ENCODE measurements around the gene POGZ.
A peak's percentile ranks its signal among the peaks of the same experiment; 100 is the strongest.

Gene POGZ

GRCh38 chr1:151495316-151495715 is 36.0 kb upstream of the POGZ start:
- peaks cover 18% of the 10 kb centered on the region for H3K27me3 ChIP-seq (replicated peaks; ENCODE audit: control insufficient read depth, insufficient read depth, low read length)
- no peak overlapping the region for H3K9ac ChIP-seq (ENCODE audit: low read length)
- H3K4me3 ChIP-seq (ENCODE audit: low read length): no peak overlapping the region
- peaks cover 13% of the 10 kb centered on the region for H3K4me1 ChIP-seq (ENCODE audit: control insufficient read depth, insufficient read depth, low read length)
- no peaks in the 10 kb centered on the region for H3K36me3 ChIP-seq (ENCODE audit: control insufficient read depth, insufficient read depth, low read length, severe bottlenecking)
- no peaks in the 10 kb centered on the region for H3K9me3 ChIP-seq (ENCODE audit: control insufficient read depth, low read length)
- DNase-seq (ENCODE audit: low read depth): no peak

- H3K4me1 ChIP-seq (ENCODE audit: control insufficient read depth, insufficient read depth, low read length): peaks cover 13% of the 10 kb centered on the region
- H3K4me3 ChIP-seq (ENCODE audit: low read length): no peak overlapping the region
- H3K27me3 ChIP-seq (replicated peaks; ENCODE audit: control insufficient read depth, insufficient read depth, low read length): peaks cover 13% of the 10 kb centered on the region
- H3K9me3 ChIP-seq (ENCODE audit: control insufficient read depth, low read length): no peaks in the 10 kb centered on the region
- no peak overlapping the region for H3K9ac ChIP-seq (ENCODE audit: low read length)
- peak; percentile 52 for DNase-seq (ENCODE audit: low read depth)
- no peaks in the 10 kb centered on the region for H3K36me3 ChIP-seq (ENCODE audit: control insufficient read depth, insufficient read depth, low read length, severe bottlenecking)
Observed at GRCh38 chr1:151494741-151495281, 35.5 kb upstream of the POGZ start.

GRCh38 chr1:151493042-151493441 is 33.7 kb upstream of the POGZ start:
- Histone ChIP-seq H3K27me3 (replicated peaks; ENCODE audit: control insufficient read depth, insufficient read depth, low read length) (peaks cover 14% of the 10 kb centered on the region), H3K36me3 (ENCODE audit: control insufficient read depth, insufficient read depth, low read length, severe bottlenecking) (no peaks in the 10 kb centered on the region), H3K4me1 (ENCODE audit: control insufficient read depth, insufficient read depth, low read length) (peaks cover 13% of the 10 kb centered on the region), H3K4me3 (ENCODE audit: low read length) (no peak overlapping the region), H3K9me3 (ENCODE audit: control insufficient read depth, low read length) (no peaks in the 10 kb centered on the region), H3K9ac (ENCODE audit: low read length) (no peak overlapping the region)
- no peak for DNase-seq (ENCODE audit: low read depth)

GRCh38 chr1:151492120-151492519 is 32.8 kb upstream of the POGZ start:
- no peak overlapping the region for H3K9ac ChIP-seq (ENCODE audit: low read length)
- H3K4me1 ChIP-seq (ENCODE audit: control insufficient read depth, insufficient read depth, low read length): peaks cover 13% of the 10 kb centered on the region
- H3K4me3 ChIP-seq (ENCODE audit: low read length): no peak overlapping the region
- no peaks in the 10 kb centered on the region for H3K9me3 ChIP-seq (ENCODE audit: control insufficient read depth, low read length)
- H3K36me3 ChIP-seq (ENCODE audit: control insufficient read depth, insufficient read depth, low read length, severe bottlenecking): no peaks in the 10 kb centered on the region
- no peak for DNase-seq (ENCODE audit: low read depth)
- H3K27me3 ChIP-seq (replicated peaks; ENCODE audit: control insufficient read depth, insufficient read depth, low read length): peaks cover 14% of the 10 kb centered on the region

GRCh38 chr1:151491641-151492040 is 32.3 kb upstream of the POGZ start:
- Histone ChIP-seq H3K9ac (ENCODE audit: low read length) (no peak overlapping the region), H3K9me3 (ENCODE audit: control insufficient read depth, low read length) (no peaks in the 10 kb centered on the region)
- no peak for DNase-seq (ENCODE audit: low read depth)

GRCh38 chr1:151486557-151486956 is 27.3 kb upstream of the POGZ start:
- Histone ChIP-seq H3K27me3 (replicated peaks; ENCODE audit: control insufficient read depth, insufficient read depth, low read length) (peaks cover 9% of the 10 kb centered on the region), H3K4me1 (ENCODE audit: control insufficient read depth, insufficient read depth, low read length) (no peaks in the 10 kb centered on the region), H3K9me3 (ENCODE audit: control insufficient read depth, low read length) (peaks cover 8% of the 10 kb centered on the region), H3K4me3 (ENCODE audit: low read length) (no peak overlapping the region), H3K9ac (ENCODE audit: low read length) (no peak overlapping the region), H3K36me3 (ENCODE audit: control insufficient read depth, insufficient read depth, low read length, severe bottlenecking) (no peaks in the 10 kb centered on the region)
- DNase-seq (ENCODE audit: low read depth): no peak

More at GRCh38 chr1:151491641-151492040, 32.3 kb upstream of the POGZ start:
- Histone ChIP-seq H3K4me1 (ENCODE audit: control insufficient read depth, insufficient read depth, low read length) (peaks cover 13% of the 10 kb centered on the region), H3K27me3 (replicated peaks; ENCODE audit: control insufficient read depth, insufficient read depth, low read length) (peaks cover 14% of the 10 kb centered on the region), H3K4me3 (ENCODE audit: low read length) (no peak overlapping the region), H3K36me3 (ENCODE audit: control insufficient read depth, insufficient read depth, low read length, severe bottlenecking) (no peaks in the 10 kb centered on the region)

GRCh38 chr1:151485685-151486255 is 26.5 kb upstream of the POGZ start:
- DNase-seq (ENCODE audit: low read depth): no peak
- Histone ChIP-seq H3K9me3 (ENCODE audit: control insufficient read depth, low read length) (peaks cover 8% of the 10 kb centered on the region), H3K27me3 (replicated peaks; ENCODE audit: control insufficient read depth, insufficient read depth, low read length) (peaks cover 9% of the 10 kb centered on the region), H3K36me3 (ENCODE audit: control insufficient read depth, insufficient read depth, low read length, severe bottlenecking) (no peaks in the 10 kb centered on the region), H3K4me3 (ENCODE audit: low read length) (no peak overlapping the region), H3K9ac (ENCODE audit: low read length) (no peak overlapping the region), H3K4me1 (ENCODE audit: control insufficient read depth, insufficient read depth, low read length) (no peaks in the 10 kb centered on the region)

GRCh38 chr1:151482017-151482416 is 22.7 kb upstream of the POGZ start:
- no peak overlapping the region for H3K9ac ChIP-seq (ENCODE audit: low read length)
- peaks cover 8% of the 10 kb centered on the region for H3K9me3 ChIP-seq (ENCODE audit: control insufficient read depth, low read length)
- no peak for DNase-seq (ENCODE audit: low read depth)
- H3K4me3 ChIP-seq (ENCODE audit: low read length): no peak overlapping the region
- H3K27me3 ChIP-seq (replicated peaks; ENCODE audit: control insufficient read depth, insufficient read depth, low read length): no peaks in the 10 kb centered on the region
- no peaks in the 10 kb centered on the region for H3K4me1 ChIP-seq (ENCODE audit: control insufficient read depth, insufficient read depth, low read length)
- H3K36me3 ChIP-seq (ENCODE audit: control insufficient read depth, insufficient read depth, low read length, severe bottlenecking): no peaks in the 10 kb centered on the region

GRCh38 chr1:151479462-151479861 is 20.2 kb upstream of the POGZ start:
- H3K4me3 ChIP-seq (ENCODE audit: low read length): no peak overlapping the region
- H3K9ac ChIP-seq (ENCODE audit: low read length): no peak overlapping the region
- H3K36me3 ChIP-seq (ENCODE audit: control insufficient read depth, insufficient read depth, low read length, severe bottlenecking): no peaks in the 10 kb centered on the region
- H3K27me3 ChIP-seq (replicated peaks; ENCODE audit: control insufficient read depth, insufficient read depth, low read length): no peaks in the 10 kb centered on the region
- H3K9me3 ChIP-seq (ENCODE audit: control insufficient read depth, low read length): peaks cover 8% of the 10 kb centered on the region
- no peak for DNase-seq (ENCODE audit: low read depth)
- H3K4me1 ChIP-seq (ENCODE audit: control insufficient read depth, insufficient read depth, low read length): no peaks in the 10 kb centered on the region

- Histone ChIP-seq H3K9me3 (ENCODE audit: control insufficient read depth, low read length) (peaks cover 8% of the 10 kb centered on the region), H3K4me1 (ENCODE audit: control insufficient read depth, insufficient read depth, low read length) (no peaks in the 10 kb centered on the region), H3K4me3 (ENCODE audit: low read length) (no peak overlapping the region), H3K36me3 (ENCODE audit: control insufficient read depth, insufficient read depth, low read length, severe bottlenecking) (no peaks in the 10 kb centered on the region), H3K27me3 (replicated peaks; ENCODE audit: control insufficient read depth, insufficient read depth, low read length) (no peaks in the 10 kb centered on the region), H3K9ac (ENCODE audit: low read length) (no peak overlapping the region)
- no peak for DNase-seq (ENCODE audit: low read depth)
Observed at GRCh38 chr1:151478923-151479322, 19.6 kb upstream of the POGZ start.

- DNase-seq (ENCODE audit: low read depth): no peak
- peaks cover 8% of the 10 kb centered on the region for H3K9me3 ChIP-seq (ENCODE audit: control insufficient read depth, low read length)
- H3K27me3 ChIP-seq (replicated peaks; ENCODE audit: control insufficient read depth, insufficient read depth, low read length): no peaks in the 10 kb centered on the region
- no peak overlapping the region for H3K9ac ChIP-seq (ENCODE audit: low read length)
- no peak overlapping the region for H3K4me3 ChIP-seq (ENCODE audit: low read length)
- H3K4me1 ChIP-seq (ENCODE audit: control insufficient read depth, insufficient read depth, low read length): peaks cover 4% of the 10 kb centered on the region
- no peaks in the 10 kb centered on the region for H3K36me3 ChIP-seq (ENCODE audit: control insufficient read depth, insufficient read depth, low read length, severe bottlenecking)
Observed at GRCh38 chr1:151478140-151478812, 19.0 kb upstream of the POGZ start.

All from adipocyte (in vitro differentiated cells).